ENCODE measurements around the gene CFAP46.

Gene CFAP46

DNA sequence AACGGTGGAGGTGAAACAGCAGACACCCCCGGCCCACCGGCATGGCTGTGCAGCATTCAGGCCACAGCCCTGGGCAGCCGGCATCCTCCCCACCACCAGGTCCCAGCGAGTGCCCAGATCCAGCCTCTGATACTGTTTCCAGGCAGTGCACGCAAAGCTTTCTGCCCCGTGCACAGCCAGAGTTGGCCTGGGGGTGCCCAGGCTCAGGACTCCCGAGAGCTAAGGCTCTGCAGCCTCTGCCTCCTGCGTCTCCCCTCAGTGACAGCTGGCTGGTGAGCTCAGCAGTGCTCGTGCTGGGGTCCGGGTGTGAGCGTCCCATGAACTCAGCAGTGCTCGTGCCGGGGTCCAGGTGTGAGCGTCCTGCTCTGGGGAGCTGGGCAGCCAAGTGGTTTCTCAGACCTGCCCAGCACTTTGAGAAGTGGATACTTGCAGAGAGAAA, 65.4 kb downstream of the CFAP46 start:
- peaks cover 17% of the 10 kb centered on the region; the same call in 1 of the 2 replicates for H4K20me1 ChIP-seq
- no peaks in the 10 kb centered on the region for H3K36me3 ChIP-seq
- no peak overlapping the region for H3K9ac ChIP-seq
- peaks cover 37% of the 10 kb centered on the region for H3K27me3 ChIP-seq
- H3K4me3 ChIP-seq, result no peak overlapping the region
- no peak for TF ChIP-seq Cebpa-rat (IDR thresholded peaks at IDR 0.05)
- H3K4me2 ChIP-seq, result no peak overlapping the region
- peaks cover 10% of the 10 kb centered on the region for H3K9me3 ChIP-seq
- peaks cover 28% of the 10 kb centered on the region for H3K4me1 ChIP-seq
- no peak overlapping the region for H3K27ac ChIP-seq

DNA sequence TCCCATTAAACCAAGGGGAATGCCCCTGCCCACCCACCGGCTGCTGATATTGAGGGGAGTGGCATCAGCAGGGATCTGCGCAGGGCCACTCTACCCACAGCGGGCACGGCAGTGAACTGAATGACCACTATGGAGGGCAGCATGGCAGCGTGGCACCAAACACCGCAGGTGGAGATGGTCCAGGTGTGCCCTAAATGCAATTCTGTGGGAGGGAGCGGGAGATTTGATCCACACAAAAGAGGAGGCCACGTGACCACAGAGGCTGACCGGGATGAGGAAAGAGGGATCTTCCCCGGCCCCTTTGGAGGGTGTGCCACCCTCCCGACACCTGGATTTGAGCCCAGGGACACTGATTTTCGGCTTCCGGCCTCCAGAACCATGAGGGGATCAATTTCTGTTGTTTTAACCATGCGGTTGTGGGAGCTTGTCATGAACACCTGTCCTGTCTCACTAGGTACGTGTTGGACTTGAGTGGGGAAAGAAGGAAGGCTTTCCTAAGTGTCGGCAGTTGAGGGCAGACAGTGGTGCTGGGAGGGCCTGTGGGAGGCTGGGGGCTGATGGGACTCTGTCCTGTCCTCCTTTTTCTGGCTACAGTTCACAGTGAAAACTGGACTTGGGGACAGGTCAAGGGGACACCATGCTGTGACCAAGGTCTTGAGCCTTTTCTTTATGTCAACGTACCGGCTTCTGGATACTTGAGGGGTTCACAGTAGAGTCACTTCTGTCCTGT, 66.1 kb downstream of the CFAP46 start:
- no peak for TF ChIP-seq Cebpa-rat (IDR thresholded peaks at IDR 0.05)
- H3K4me3 ChIP-seq, result no peak overlapping the region
- no peaks in the 10 kb centered on the region for H3K36me3 ChIP-seq
- H3K4me1 ChIP-seq, result peaks cover 28% of the 10 kb centered on the region
- no peak overlapping the region for H3K9ac ChIP-seq
- no peak overlapping the region for H3K27ac ChIP-seq
- H3K27me3 ChIP-seq, result peaks cover 34% of the 10 kb centered on the region
- H3K9me3 ChIP-seq, result peaks cover 14% of the 10 kb centered on the region
- H3K4me2 ChIP-seq, result no peak overlapping the region
- peaks cover 17% of the 10 kb centered on the region; the same call in 1 of the 2 replicates for H4K20me1 ChIP-seq

DNA sequence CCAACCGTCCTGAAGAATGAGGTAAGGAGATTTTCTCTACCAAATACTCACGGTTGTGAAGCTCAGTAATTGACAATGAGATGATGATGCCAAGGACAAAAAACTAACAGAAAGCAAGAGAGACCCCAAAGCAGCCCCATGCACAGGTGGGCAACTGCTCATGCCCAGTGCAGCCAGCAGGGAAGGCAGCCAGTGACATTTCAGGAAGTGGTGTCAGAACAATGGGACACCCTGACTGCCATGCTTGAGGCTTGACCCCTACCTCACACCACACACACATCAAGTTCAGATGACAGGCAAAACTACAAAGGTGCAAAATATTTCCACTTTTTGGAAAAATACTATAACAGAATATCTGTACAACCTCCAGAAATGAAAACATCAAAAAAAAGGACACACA, 66.9 kb downstream of the CFAP46 start:
- TF ChIP-seq Cebpa-rat (IDR thresholded peaks at IDR 0.05), result no peak
- peaks cover 25% of the 10 kb centered on the region for H3K27me3 ChIP-seq
- H3K36me3 ChIP-seq, result no peaks in the 10 kb centered on the region
- peaks cover 23% of the 10 kb centered on the region for H3K9me3 ChIP-seq
- no peak overlapping the region for H3K4me2 ChIP-seq
- H3K9ac ChIP-seq, result no peak overlapping the region
- no peak overlapping the region for H3K4me3 ChIP-seq
- H3K27ac ChIP-seq, result no peak overlapping the region
- H4K20me1 ChIP-seq, result peaks cover 17% of the 10 kb centered on the region; the same call in 1 of the 2 replicates
- H3K4me1 ChIP-seq, result peaks cover 28% of the 10 kb centered on the region

DNA sequence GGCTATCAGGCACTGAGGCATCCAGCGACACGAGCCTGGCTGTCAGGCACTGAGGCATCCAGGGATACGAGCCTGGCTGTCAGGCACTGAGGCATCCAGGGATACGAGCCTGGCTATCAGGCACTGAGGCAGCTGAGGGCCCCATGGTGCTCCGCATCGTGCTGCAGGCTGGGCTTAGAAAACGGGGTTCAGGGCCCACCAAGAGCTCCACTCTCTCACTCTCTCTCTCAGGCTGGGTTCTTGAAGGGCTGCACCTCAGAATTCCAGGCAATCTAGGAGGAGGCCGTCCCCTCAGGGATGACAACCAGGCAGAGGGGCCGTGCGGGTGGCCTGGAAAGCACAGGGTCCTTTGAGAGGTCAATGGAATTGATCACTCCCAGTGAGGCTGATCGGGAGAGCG, 69.0 kb downstream of the CFAP46 start:
- peaks cover 16% of the 10 kb centered on the region for H3K4me1 ChIP-seq
- TF ChIP-seq Cebpa-rat (IDR thresholded peaks at IDR 0.05), result no peak
- H3K9me3 ChIP-seq, result peaks cover 28% of the 10 kb centered on the region
- H3K27ac ChIP-seq, result no peak overlapping the region
- H3K9ac ChIP-seq, result no peak overlapping the region
- 0 out of 2 replicates have a peak, but pooled peaks cover 4% of the 10 kb centered on the region for H4K20me1 ChIP-seq
- peaks cover 5% of the 10 kb centered on the region for H3K27me3 ChIP-seq
- H3K36me3 ChIP-seq, result no peaks in the 10 kb centered on the region
- H3K4me2 ChIP-seq, result peak overlapping the region; percentile 48
- no peak overlapping the region for H3K4me3 ChIP-seq

DNA sequence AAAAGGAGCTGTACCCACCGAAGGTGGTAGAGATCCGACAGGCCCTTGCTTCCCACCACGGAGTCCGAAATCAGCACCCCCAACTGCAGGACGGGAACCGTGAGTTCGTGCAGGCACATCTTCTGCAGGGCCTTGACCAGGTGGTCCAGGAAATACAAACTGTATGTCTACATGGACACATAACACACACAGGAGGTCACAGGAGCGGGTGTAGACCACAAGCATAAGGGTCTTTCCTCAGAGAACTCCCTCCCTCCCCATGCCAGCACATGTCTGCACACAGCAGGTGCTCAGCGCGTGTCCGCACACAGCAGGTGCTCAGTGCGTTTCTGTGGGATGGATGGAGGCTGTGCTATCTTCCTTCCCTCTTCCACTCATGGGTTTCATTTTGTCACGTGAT, 69.7 kb downstream of the CFAP46 start:
- no peak overlapping the region for H3K4me3 ChIP-seq
- peaks cover 16% of the 10 kb centered on the region for H3K4me1 ChIP-seq
- no peaks in the 10 kb centered on the region for H4K20me1 ChIP-seq
- no peak overlapping the region for H3K4me2 ChIP-seq
- no peak for TF ChIP-seq Cebpa-rat (IDR thresholded peaks at IDR 0.05)
- H3K9me3 ChIP-seq, result peaks cover 28% of the 10 kb centered on the region
- H3K36me3 ChIP-seq, result no peaks in the 10 kb centered on the region
- no peaks in the 10 kb centered on the region; the same call in none of the 2 replicates for H3K27me3 ChIP-seq
- H3K27ac ChIP-seq, result no peak overlapping the region
- H3K9ac ChIP-seq, result no peak overlapping the region

DNA sequence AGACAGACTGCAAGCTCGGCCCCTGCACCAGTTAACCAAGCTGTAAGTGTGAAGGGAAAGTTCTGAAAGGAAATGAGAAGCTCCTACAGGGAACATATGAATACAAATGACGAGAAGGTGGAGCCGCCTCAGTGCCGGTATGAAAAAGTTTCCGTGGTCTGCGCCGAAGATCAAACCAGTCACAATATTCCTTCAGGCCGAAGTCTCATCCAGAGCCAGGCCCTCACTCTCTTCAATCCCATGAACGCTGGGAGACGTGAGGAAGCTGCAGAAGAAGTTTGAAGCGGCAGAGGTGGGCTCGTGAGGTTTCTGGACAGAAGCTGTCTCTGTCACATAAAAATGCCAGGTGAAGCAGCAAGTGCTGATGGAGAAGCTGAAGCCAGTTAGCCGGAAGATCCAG, 71.9 kb downstream of the CFAP46 start:
- Histone ChIP-seq H4K20me1 (no peaks in the 10 kb centered on the region), H3K4me2 (no peak overlapping the region), H3K36me3 (no peaks in the 10 kb centered on the region), H3K27me3 (no peaks in the 10 kb centered on the region; the same call in 1 of the 2 replicates), H3K4me3 (no peak overlapping the region), H3K9me3 (peaks cover 20% of the 10 kb centered on the region), H3K27ac (no peak overlapping the region), H3K9ac (no peak overlapping the region), H3K4me1 (peaks cover 29% of the 10 kb centered on the region)
- no peak for TF ChIP-seq Cebpa-rat (IDR thresholded peaks at IDR 0.05)

DNA sequence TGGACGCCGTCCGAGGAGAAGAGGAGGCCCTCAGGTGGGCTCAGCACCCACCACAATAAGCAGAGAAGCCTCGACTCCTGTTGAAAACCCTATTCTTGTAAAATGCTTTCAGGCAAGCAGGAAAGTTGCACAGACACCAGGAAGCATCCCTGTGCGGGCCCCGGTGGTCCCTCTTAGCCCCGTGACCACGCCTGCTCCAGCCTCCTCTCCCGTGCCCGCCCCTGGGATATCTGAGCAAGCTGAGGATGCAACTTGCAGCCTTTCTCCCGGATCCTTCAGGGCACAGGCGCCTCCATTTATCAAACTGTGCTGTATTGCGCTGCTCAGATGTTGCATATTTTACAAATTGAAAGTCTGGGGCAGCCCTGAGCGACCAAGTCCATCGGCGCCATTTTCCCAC, 72.7 kb downstream of the CFAP46 start:
- H4K20me1 ChIP-seq, result no peaks in the 10 kb centered on the region
- no peak overlapping the region for H3K27ac ChIP-seq
- no peak overlapping the region for H3K9ac ChIP-seq
- H3K9me3 ChIP-seq, result peaks cover 18% of the 10 kb centered on the region
- H3K4me2 ChIP-seq, result no peak overlapping the region
- H3K4me1 ChIP-seq, result peaks cover 37% of the 10 kb centered on the region
- H3K4me3 ChIP-seq, result no peak overlapping the region
- no peak for TF ChIP-seq Cebpa-rat (IDR thresholded peaks at IDR 0.05)
- H3K27me3 ChIP-seq, result no peaks in the 10 kb centered on the region; the same call in 1 of the 2 replicates
- H3K36me3 ChIP-seq, result no peaks in the 10 kb centered on the region

DNA sequence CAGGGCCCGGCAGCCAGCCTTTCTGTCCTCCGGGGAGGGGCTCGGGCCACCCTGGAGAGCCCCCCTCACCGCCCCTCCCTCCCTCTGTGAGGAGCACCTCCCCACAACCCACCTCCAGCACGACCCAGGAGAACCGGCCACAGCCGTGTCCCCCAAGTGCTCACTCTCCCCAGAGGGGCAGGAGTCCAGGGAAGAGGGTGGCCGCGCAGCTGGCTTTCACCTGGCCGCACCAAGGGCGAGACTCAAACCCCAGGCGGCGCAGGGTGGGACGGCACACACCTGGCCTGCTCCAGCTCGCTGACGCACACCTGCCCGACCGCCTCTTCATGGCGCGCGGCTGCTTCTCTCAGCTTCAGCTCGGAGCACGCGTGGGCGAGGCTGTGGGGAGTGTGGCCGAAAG, 73.4 kb downstream of the CFAP46 start:
- peaks cover 18% of the 10 kb centered on the region for H3K9me3 ChIP-seq
- peaks cover 42% of the 10 kb centered on the region for H3K4me1 ChIP-seq
- no peak overlapping the region for H3K4me2 ChIP-seq
- H3K27ac ChIP-seq, result no peak overlapping the region
- H3K4me3 ChIP-seq, result no peak overlapping the region
- H3K36me3 ChIP-seq, result no peaks in the 10 kb centered on the region
- no peak for TF ChIP-seq Cebpa-rat (IDR thresholded peaks at IDR 0.05)
- no peaks in the 10 kb centered on the region; the same call in 1 of the 2 replicates for H3K27me3 ChIP-seq
- no peak overlapping the region for H3K9ac ChIP-seq
- no peaks in the 10 kb centered on the region for H4K20me1 ChIP-seq

DNA sequence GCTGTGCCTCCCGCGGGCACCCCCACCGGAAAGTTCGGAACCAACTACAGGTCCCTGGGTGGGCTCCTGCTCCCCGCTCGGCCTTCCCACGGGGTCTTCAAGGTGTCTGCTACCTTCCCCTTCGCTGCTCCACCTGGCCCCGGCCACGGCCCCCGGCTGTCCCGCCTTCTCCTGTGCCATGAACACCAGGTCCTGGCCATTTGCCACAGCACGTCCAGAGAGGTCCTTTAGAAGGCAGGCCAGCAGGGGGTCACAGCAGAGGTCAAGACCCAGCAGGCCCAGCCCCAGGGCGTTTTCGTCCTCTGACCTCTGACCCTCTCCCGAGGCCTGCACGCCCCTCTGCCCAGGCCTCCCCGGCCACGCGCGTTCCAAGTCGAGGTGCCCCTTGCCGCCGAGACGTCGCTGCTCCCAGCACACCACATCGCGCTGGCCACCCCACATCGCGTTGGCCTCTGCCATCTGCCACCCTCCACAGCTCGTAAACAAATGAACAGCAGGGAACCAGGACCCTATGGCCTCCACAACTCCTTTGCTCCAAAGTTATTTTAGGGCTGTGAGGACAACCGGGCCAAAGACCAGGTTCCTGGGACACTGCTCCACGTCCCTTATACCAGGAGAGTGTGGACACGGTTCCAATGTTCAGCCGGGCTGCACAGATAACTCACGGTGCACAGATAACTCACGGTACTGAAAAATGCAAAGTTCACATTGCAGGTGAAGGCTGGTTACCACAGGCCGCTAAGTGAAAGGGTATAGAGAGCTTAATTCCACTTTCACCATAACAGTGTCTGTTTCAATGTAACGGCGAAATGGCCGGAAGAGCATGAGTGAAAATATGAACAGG, 74.3 kb downstream of the CFAP46 start:
- Histone ChIP-seq H3K9ac (no peak overlapping the region), H3K4me3 (no peak overlapping the region), H3K27me3 (no peaks in the 10 kb centered on the region; the same call in 1 of the 2 replicates), H3K36me3 (no peaks in the 10 kb centered on the region), H3K4me1 (peaks cover 42% of the 10 kb centered on the region), H4K20me1 (no peaks in the 10 kb centered on the region), H3K9me3 (peaks cover 18% of the 10 kb centered on the region), H3K27ac (no peak overlapping the region), H3K4me2 (no peak overlapping the region)
- TF ChIP-seq Cebpa-rat (IDR thresholded peaks at IDR 0.05), result no peak
